NCI-H1105 treated with DMSO at 0.1 percent for 48 hours (cell line): ENCODE measurements around the gene OTUD1.

Source experiments
- DNase-seq: peaks from one replicate; lab custom pipeline; 2025; lab: John Stamatoyannopoulos, UW

OTUD1 gene

DNA sequence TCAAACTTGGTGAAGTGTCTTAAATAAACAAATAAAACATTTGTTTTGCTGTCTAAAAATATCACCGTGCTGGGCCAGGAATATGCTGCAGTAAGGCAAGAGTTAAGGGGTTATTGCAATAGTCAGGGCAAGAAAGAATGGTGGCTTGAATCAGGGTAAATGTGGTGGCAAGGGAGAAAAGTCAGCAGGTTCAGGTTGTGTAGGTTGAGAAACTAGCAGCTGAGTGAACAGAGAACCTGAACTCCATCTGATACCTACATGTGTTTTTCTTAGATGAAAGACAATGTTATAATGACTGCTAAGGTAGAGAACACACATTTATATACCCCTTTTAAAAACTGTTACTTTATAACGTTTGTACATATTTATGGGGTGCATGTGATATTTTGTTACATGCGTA, 28.7 kb downstream of the OTUD1 start:
- DNase-seq = no peak

DNA sequence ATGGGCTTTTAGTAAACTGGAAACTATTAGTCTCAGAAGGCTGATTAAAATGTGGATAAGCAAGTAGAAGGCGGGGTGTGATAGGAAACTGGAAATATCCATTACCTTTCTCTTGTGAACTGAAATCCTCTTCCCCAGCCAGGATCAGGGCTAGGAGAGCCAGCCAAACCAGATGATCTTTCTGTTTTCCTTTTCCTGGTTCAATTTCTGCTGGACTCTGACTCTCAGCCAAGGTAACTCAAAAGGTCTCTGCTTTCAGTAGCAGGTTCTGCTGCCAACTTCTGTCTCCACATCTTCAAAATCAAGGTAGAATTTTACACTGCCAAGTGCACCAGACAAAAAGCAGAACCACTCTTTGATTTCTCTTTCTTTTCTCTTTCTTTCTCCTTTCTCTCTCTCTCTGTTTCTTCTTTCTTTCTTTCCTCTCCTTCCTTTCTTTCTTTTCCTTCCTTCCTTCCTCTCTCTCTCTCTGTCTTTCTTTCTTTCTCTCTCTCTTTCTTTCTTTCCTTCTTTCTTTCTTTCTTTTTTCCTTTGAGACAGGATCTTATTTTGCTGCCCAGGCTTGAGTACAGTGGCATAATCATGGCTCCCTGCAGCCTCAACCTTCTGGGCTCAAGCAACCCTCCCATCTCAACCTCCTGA, 30.8 kb downstream of the OTUD1 start:
- no peak for DNase-seq

DNA sequence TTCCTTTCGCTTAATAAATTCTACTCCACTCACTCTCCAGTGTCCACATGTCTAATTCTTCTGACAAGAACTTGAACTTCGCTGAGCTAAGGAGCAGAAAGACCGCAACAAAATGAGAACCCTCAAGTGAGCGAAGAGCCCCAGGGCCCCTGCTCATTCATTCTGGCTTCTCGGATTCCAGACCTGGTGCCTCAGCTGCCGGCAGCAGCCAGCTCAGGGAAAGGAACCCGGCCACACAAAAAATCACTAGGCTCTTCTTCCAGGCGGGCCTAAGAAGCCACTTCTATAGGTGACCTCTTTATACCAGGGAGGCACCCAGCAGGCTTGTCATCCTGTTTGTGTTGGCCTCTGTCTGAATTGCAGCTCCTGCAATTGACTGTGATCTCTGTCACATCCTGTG, 33.3 kb downstream of the OTUD1 start:
- no peak for DNase-seq

DNA sequence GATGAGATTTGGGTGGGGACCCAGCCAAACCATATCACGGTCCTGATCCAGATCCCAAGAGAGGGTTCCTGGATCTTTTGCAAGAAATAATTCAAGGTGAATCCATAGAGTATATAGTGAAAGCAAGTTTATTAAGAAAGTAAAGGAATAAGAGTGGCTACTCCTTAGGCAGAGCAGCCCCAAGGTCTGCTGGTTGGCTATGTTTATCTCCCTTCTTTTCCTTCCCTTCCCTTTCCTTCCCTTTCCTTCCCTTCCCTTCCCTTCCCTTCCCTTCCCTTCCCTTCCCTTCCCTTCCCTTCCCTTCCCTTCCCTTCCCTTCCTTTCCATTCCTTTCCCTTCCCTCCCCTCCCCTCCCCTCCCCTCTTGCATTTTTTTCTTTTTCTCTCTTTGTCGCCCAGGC, 35.2 kb downstream of the OTUD1 start:
- DNase-seq = no peak

DNA sequence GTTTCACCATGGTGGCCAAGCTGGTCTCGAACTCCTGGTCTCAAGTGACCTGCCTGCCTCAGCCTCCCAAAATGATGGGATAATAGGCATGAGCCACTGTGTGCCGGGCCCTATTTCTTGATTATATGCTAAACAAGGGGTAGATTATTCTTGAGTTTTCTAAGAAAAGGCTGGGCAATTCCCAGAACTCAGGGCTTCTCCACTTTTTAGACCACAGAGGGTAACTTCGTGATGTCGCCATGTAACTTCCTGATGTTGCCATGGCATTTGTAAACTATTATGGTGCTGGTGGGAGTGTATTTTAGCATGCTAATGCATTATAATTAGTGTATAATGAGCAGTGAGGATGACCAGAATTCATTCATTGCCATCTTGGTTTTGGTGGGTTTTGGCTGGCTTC, 35.8 kb downstream of the OTUD1 start:
- DNase-seq = no peak

DNA sequence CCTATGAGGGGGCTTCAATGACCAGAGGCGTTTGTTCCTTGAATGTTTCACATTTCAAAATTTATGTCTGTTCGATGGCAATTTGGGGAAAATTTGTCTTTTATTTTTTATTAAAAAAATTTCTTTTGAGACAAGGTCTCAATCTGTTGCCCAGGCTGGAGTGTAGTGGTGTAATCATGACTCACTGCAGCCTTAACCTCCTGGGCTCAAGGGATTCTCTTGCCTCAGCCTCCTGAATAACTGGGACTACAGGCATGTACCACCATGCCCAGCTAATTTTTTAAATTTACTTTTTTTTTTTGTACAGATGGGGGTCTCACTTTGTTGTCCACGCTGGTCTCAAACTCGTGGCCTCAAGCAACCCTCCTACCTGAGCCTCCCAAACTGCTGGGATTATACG, 39.7 kb downstream of the OTUD1 start:
- DNase-seq = no peak

DNA sequence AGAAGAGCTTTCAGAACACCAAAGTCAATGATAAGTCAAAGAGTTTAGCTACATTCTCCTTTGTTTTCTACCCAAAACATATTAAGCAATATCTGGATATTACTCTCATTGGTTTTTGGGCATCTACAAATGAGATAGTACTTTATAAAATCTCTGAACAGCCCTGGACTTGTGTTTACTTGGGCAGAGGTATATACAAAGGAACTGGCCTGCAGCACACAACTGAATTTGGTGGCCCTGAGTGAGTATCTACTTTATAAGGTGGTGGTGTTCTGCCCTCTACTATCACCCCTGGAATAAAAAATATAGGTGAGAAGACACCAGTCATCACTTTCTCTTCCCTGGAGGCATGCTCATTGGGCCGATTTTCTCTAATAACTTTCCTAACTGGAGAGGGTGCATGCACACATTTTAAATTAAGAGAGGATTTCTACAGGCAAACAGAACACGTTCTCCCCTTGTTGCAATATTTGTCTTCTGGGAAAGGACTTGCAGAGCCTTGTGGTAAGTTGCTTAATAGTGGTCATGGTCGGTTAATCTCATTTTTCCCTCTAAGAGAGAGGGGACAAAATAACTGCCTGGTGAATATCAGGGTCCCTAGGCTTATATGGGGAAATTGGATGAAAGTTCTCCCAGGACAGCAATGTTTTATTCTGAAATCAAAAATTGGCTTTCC, 41.1 kb downstream of the OTUD1 start:
- DNase-seq = no peak

DNA sequence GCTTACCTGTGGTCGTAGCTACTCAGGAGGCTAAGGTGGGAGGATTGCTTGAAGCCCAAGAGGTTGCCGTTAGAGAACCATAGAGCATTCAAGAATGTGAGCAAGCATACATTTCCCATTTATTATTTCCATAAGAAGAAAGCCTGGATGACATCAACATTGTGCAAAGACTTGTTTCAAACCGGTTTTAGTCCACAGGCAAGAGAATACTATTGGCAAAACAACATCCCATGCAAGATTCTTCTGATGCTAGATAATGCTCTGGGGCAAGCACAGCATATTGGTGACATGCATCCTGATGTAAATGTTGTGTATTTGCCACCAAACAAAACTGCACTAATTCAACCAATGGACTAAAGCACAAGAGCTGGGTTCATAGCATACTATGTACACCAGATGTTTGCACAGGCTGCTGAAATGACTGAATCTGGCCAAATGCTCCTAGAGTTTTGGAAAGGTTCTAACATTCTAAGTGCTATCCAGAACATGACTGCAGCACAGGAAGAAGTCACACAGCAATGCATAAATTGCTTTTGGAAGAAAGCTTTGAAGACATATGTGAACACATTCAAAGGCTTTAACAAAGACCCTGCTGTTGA, 42.6 kb downstream of the OTUD1 start:
- DNase-seq = no peak

DNA sequence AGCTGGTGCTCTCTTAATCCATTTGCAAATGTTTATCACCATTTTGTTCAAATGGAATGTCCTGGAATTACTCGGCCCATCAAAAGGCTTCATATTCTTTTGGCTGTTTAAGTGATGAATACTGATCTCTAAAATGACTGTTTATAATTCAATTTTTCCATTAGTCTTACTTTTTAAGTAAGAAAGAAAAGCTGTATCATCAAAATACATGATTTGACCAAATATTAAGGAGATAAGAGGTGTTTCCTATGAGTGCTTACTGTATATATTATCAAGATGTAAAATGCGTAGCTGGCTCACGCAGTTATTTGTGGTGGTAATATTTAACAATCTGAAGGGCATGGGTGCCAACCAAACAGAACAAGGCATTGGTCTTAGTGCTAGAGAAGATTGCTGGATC, 51.2 kb downstream of the OTUD1 start:
- DNase-seq = no peak
